ENCODE results near the gene DPYSL5.

The DPYSL5 gene

GRCh38 chr2:26968001-26968400, 120.1 kb downstream of the DPYSL5 start:
- DNase-seq (ENCODE audit: low read depth in 2 of 2), result no peak

DNA sequence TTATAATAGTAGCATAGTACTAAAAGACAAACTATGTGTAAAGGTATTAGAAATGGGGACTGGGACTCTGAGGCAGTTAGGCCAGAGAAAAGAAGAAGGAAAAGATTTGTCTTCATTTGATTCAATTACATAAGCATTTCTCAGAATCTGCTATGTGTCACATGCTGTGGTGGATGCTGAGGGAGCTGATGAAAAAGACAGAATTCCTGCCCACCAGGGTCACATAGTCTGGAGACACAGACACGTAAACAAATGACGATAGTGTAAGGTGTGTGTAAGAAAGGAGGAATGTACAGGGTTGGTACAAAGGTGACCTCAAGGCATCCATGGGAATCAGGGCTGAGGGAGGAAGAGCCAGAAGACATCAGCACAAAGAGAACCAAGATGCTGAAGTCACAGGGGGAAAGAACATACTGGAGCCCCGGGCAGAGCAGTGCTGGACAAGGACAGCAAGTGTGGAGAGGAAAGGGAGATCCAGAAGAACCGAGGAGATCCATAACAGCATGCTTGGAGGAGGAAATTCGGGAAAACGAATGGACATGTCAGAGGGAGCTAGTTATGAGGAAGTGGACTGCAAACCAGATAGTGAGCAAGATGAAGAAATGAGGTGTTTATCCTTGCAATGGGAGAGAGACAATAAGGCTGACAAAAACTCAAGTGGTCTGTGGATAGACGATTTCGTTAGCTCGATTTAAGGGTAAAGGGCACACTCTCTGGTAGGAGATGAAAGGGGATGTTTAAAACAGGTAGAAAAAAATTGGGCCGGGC, 121.3 kb downstream of the DPYSL5 start:
- no peak for DNase-seq (ENCODE audit: low read depth in 2 of 2)

DNA sequence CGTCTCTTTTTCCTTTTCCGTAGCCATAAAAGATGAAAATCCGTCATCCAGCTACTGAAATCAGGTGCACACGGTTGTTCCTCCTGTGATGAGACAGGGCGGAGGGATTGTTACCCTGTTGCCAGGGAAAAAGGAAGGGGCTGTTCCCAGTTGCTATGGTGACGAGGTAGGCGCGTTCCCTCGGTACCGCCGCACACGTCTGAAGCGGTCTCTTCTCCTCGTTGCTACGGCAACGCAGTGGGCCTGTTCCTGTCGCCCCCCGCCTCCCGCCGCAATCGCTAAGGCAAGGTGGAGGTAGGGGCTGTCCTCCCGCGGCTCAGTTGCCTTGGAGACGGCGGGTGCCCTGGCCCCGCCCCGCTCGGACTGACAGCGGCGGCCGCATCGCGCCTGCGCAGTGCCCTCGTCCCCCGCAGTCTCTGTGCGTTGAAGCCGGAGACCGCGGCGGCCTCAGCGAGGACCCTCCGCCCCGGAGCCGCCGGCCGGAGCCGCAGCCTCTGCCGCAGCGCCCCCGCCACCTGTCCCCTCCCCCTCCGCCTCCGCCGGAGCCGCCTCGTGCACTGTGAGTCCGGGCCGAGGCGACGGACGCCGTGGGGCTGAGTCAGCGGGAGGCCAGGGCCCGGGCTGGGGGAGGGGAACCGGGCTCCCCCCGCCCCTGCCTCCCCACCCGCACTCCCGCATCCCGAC, 122.5 kb downstream of the DPYSL5 start, which contains the start of gene MAPRE3:
TSS of gene MAPRE3 (plus strand) at position 394 of the 684 bp plus-strand sequence. CDS start 51,582 bp downstream, outside the sequence.
- peak; percentile 60 to 69 for DNase-seq (ENCODE audit: low read depth in 2 of 2)

DNA sequence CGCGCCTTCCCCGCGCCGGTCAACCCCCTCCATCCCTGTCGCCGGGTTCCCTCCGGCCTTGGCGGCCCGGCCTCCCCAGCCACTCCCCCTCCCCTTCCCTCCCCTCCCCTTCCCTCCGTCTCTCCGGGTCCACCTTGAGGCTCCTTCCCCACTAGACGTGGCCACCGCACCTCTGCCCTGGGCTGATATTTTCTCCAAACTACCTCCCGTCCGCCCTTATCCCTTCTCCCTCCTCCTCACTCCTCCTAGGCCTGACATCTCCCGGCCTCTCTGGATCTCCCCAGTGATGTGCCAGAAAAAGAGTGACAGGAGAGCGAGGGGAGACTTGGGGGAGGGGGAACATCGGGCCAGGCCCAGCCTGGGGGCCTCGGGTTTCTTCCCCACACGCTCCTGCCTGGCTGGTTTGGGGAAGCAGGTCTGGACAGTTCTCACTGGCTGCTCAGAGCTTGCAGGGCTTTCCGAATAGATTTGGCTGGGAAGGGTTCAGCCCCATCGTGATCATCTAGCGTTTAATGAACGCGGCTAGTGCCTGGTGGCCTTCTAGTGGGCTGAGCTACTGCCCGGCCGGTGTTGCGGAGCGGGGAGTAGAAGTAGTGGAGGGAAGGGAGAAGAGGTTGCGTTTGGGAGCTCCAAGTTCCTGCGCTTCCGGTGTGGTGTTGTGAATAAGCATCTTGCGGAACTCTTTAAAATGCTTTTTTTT, 123.1 kb downstream of the DPYSL5 start:
- no peak for DNase-seq (ENCODE audit: low read depth in 2 of 2)

- DNase-seq (ENCODE audit: low read depth in 2 of 2), result no peak
Observed at GRCh38 chr2:26971911-26972786, 124.2 kb downstream of the DPYSL5 start.

GRCh38 chr2:26974352-26974751, 126.4 kb downstream of the DPYSL5 start:
- DNase-seq (ENCODE audit: low read depth in 2 of 2), result no peak

DNA sequence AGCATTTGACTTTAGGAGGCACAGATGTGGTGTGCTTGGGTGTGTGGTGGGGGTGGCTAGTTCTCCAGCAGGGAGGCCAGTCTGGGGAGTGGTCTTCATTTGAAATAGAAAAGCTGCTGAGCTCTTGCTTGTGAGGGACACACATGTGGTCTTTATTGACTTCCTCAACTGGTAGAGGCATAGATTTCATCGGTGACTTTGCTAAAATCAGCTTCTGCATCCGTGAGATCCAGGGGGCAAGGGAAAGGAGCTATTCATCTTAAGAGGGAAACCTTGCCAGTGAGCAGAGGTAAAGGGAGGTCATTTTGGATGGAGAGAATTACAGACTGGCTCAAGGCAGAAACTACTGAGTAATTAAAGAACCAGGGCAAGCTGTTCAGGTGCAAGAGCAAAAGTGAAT, 127.2 kb downstream of the DPYSL5 start:
- no peak for DNase-seq (ENCODE audit: low read depth in 2 of 2)

GRCh38 chr2:26975656-26976055, 127.7 kb downstream of the DPYSL5 start:
- no peak for DNase-seq (ENCODE audit: low read depth in 2 of 2)

DNA sequence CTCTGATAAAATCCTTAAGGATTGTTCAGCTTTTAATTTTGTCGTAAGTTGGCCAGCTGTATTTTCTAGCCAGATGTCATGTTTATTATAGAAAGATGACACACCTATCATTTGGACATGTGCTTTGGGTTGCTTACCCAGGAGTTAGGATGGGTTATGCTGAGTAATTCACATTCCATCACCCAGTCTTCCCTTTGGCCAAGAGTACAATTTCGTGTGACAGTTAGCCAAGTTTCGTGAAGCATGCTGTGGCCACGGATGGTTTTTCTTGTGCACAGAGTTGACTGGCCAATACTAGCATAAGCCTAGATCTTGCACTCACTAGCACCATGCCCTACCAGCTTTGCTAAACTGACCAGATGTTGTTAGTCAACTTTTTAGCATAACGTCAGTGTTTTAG, 128.3 kb downstream of the DPYSL5 start:
- no peak for DNase-seq (ENCODE audit: low read depth in 2 of 2)

GRCh38 chr2:26977012-26977411, 129.1 kb downstream of the DPYSL5 start:
- no peak for DNase-seq (ENCODE audit: low read depth in 2 of 2)

- no peak for DNase-seq (ENCODE audit: low read depth in 2 of 2)
Observed at GRCh38 chr2:26978061-26978596, 130.2 kb downstream of the DPYSL5 start.

DNA sequence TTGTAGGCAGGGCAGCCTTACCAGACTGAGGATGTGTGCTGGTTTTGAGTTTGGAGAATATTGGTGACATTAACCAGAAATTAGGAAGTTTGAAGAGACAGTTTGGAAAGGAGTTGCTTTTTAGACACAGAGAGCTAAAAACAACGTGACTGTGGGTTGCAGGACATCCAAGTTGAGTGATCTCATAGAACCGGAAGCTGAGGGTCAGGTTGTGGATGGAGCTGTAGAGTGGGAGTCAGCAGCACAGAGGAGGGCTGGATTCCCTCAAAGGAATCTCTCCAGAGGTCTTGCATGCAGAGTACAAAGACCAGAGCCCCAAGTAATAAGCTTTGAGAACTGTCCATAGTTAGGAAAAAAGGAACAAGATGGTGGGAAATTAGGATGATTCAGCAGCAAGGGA, 131.8 kb downstream of the DPYSL5 start:
- DNase-seq (ENCODE audit: low read depth in 2 of 2), result no peak

DNA sequence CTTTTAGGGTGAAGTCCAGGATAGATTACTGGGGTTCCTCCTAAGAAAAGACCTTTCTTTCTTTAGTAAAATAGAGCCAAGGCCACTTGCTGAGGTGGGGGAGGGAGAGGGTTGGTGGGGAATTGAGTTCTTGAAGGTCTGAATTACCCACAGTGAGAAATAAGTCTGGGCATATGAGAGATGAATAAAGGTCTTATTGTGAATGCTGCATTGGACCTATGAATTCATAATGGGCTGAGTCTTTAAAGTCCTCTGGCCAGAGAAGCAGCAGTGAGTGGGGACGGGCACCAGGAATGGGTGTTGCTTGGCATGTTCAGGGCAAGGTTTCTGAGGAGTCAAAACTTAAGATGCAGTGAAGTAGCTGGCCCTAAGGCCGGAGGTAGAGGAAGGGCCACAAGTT, 133.0 kb downstream of the DPYSL5 start:
- no peak for DNase-seq (ENCODE audit: low read depth in 2 of 2)

DNA sequence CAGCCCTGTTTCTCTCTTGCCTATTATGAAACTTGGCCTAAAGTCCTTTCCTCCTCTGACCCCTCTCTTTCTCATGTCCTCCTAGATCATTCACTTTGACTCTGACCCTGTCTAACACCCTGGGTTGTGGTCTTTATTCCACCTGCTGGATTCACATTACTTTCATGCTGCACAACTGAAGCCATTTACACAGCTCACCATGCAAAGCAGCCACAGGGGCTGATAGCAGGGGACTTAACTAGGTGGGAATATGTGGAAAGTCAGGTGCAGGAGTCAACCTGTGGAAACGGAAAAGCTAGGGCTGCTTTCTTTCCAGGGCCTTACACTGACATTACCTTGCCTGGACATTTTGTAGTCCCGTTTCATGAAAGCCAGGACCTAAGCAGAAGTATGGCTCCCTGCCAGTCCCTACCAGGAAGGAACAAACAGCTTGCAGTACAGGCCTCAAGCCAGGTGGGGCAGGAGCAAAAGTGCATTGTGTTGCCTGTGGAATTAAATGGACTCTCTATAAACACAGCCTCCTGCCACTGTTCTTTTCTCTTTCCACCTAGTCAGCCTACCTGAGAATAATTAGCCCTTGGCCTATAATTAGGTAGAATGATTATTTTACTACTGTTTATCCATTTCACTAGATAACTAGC, 134.3 kb downstream of the DPYSL5 start:
- no peak for DNase-seq (ENCODE audit: low read depth in 2 of 2)

GRCh38 chr2:26983746-26984145, 135.8 kb downstream of the DPYSL5 start:
- DNase-seq (ENCODE audit: low read depth in 2 of 2), result no peak

DNA sequence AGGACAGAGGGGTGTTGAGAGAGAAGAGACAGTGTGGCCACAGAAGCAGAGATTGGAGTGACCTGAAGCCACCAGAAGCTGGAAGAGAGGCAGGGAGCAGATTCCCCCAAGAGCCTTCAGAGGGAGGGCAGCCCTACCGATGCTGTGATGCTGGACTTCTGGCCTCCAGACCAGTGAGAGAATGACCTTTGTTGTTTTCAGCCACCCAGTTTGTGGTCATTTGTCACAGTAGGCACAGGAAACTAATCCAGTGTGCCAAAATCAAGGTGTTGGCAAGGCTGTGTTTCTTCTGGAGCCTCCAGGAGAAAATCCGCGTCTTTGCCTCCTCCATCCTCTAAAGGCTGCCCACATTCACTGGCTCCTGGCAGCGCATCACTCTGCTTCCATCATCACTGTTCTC, 137.9 kb downstream of the DPYSL5 start:
- DNase-seq (ENCODE audit: low read depth in 2 of 2), result no peak

DNA sequence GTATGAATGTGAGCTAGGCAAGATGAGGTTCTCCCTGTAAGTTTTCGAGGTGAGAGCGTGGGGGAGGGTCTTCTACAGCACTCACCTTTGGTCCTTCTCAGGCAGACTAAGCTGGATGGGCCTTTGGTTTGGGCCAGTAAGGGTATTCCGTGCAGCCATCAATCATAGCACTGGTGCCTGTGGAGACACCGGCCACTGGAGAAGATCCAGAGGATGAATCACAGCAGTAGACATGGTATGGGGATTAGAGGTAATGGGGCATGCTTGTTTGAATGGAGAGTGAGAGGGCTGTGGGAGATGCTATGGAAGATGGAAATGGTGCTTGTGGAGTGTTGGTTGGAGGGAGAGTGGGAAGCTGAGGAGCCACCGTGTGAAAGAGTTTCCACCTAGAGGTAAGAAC, 138.6 kb downstream of the DPYSL5 start:
- no peak for DNase-seq (ENCODE audit: low read depth in 2 of 2)

- no peak for DNase-seq (ENCODE audit: low read depth in 2 of 2)
Observed at GRCh38 chr2:26988058-26988860, 140.3 kb downstream of the DPYSL5 start.

DNA sequence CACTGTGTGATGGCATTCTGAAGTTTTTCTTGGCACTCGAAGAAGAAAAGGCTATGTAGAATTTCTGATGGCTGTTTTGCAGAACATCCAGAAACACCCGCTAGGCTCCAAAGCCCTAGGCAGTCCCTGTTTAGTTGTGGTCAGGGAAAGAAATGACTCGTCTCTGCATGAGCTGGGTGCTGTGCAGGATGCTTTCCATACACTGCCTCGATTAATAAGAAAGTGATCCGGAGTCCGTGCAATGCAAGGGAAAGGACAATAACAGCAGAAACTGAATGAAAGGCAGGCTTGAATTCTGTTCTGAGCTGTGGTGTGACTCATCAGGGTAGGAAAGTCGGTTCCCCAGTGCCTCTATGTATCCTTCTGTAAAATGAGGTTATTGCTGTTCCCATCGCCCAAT, 141.2 kb downstream of the DPYSL5 start:
- no peak for DNase-seq (ENCODE audit: low read depth in 2 of 2)

GRCh38 chr2:26991717-26992116, 143.8 kb downstream of the DPYSL5 start:
- no peak for DNase-seq (ENCODE audit: low read depth in 2 of 2)
